HCT116 (cell line): ENCODE data around the gene LMO2. TPM values are rescaled to one million over a fixed set of nuclear protein-coding genes. Genes with fewer than 3 reads are reported as not detected.

Experiments
- ATAC-seq: fragments of 200-7000 bp; cut with Tn5 transposase; 2 replicates; pipeline ENCODE4 v1.9.1; 2020; ENCODE audit warnings: mild to moderate bottlenecking, moderate library complexity
- BruUV-seq: library from RNA; stranded (reverse); fragments of 400-500 nt; replicated peaks from 2 replicates; lab custom pipeline; 2021; lab: Mats Ljungman, UMichigan
- CTCF ChIA-PET: fragments of 300-600 bp; sonication (Branson Sonifier 250); formaldehyde crosslinking; loops from one replicate; lab custom pipeline; 2021; ENCODE audit warnings: antibody characterized with exemption; lab: Charles Lee
- POLR2A ChIA-PET: fragments of 300-600, 350-600 bp; sonication (Branson Sonifier 250); formaldehyde crosslinking; loops from one replicate; lab custom pipeline; 2021; ENCODE audit warnings: antibody characterized with exemption; lab: Charles Lee
- RAD21 ChIA-PET, 2 experiments: fragments of 300-600 bp; sonication (Branson Sonifier 250); formaldehyde crosslinking; loops; one replicate each; lab custom pipeline; 2023; ENCODE audit warnings: low total read pairs in 2 of 2; ENCODE audit not compliant: uncharacterized antibody in 2 of 2, unreplicated experiment in 2 of 2, low non-redundant PET in 1 of 2; lab: Charles Lee
- DNase-seq: peaks from one replicate; pipeline ENCODE4 v3.0.0-alpha.2; 2010; ENCODE audit warnings: low read depth, low spot score
- H2AFZ ChIP-seq: fragments of 200-600 bp; shearing (Covaris generic), sonication (generic); 2 replicates; pipeline ENCODE4 v1.6.1; 2017; ENCODE audit warnings: low read depth, mixed run types, mixed read lengths, antibody characterized with exemption, low read length; ENCODE audit not compliant: poor library complexity, severe bottlenecking
- H3K27ac ChIP-seq: 2 replicates; pipeline ENCODE4 v1.5.1; 2012; ENCODE audit warnings: low read depth, low read length
- H3K27me3 ChIP-seq: fragments of 200-600 bp; sonication (generic); 2 replicates; pipeline ENCODE4 v1.6.1; 2016; ENCODE audit warnings: mixed run types, low read length, mixed read lengths; ENCODE audit not compliant: insufficient read depth
- H3K36me3 ChIP-seq, 2 experiments: fragments of 200-500 bp in 1 of 2; fragments of 200-600 bp in 1 of 2; sonication (Bioruptor generic) in 1 of 2; sonication (generic) in 1 of 2; 2 replicates each; pipeline versions ENCODE4 v1.5.1 to v1.6.1; 2014 to 2016; ENCODE audit warnings: low read length in 2 of 2, inconsistent platforms in 1 of 2, mixed read lengths in 1 of 2, mixed run types in 1 of 2; ENCODE audit not compliant: insufficient read depth in 2 of 2, control insufficient read depth in 1 of 2
- H3K4me1 ChIP-seq, 2 experiments: fragments of 200-600 bp in 1 of 2; sonication (generic) in 1 of 2; 2 replicates each; pipeline versions ENCODE4 v1.5.1 to v1.6.1; 2012 to 2017; ENCODE audit warnings: low read length in 2 of 2, inconsistent platforms in 1 of 2, mild to moderate bottlenecking in 1 of 2, mixed read lengths in 1 of 2, mixed run types in 1 of 2, moderate library complexity in 1 of 2; ENCODE audit not compliant: insufficient read depth in 2 of 2, control insufficient read depth in 1 of 2
- H3K4me2 ChIP-seq: fragments of 200-600 bp; sonication (generic); 2 replicates; pipeline ENCODE4 v1.6.1; 2017; ENCODE audit warnings: mixed run types, low read length, mixed read lengths
- H3K4me3 ChIP-seq, 2 experiments: fragments of 200-600 bp in 1 of 2; sonication (generic) in 1 of 2; replicated peaks in 1 of 2; 2 replicates each; pipeline ENCODE4 v1.5.1; 2011 to 2016; ENCODE audit warnings: low read length in 2 of 2, control low read depth in 1 of 2, low read depth in 1 of 2, mild to moderate bottlenecking in 1 of 2, mixed read lengths in 1 of 2, mixed run types in 1 of 2
- H3K79me2 ChIP-seq: fragments of 200-600 bp; sonication (generic); 2 replicates; pipeline ENCODE4 v1.6.1; 2017; ENCODE audit warnings: mild to moderate bottlenecking, mixed run types, low read length, moderate library complexity, mixed read lengths; ENCODE audit not compliant: insufficient read depth
- H3K9ac ChIP-seq: fragments of 200-600 bp; sonication (generic); 2 replicates; pipeline ENCODE4 v1.6.1; 2016; ENCODE audit warnings: low read length, mixed read lengths
- H3K9me2 ChIP-seq: fragments of 200-600 bp; sonication (generic), shearing (Covaris generic); 2 replicates; pipeline ENCODE4 v1.6.1; 2017; ENCODE audit warnings: mixed run types, mild to moderate bottlenecking, moderate library complexity; ENCODE audit not compliant: insufficient read depth
- H3K9me3 ChIP-seq, 2 experiments: fragments of 200-500 bp in 1 of 2; fragments of 200-600 bp in 1 of 2; sonication (Bioruptor generic) in 1 of 2; sonication (generic) in 1 of 2; 2 replicates each; pipeline ENCODE4 v1.6.1; 2014 to 2017; ENCODE audit warnings: low read length in 2 of 2, mixed read lengths in 2 of 2, inconsistent platforms in 1 of 2, low read depth in 1 of 2, mild to moderate bottlenecking in 1 of 2, mixed run types in 1 of 2, moderate library complexity in 1 of 2; ENCODE audit not compliant: control insufficient read depth in 1 of 2, insufficient read depth in 1 of 2
- H4K20me1 ChIP-seq: fragments of 200-600 bp; sonication (generic), shearing (Covaris generic); 2 replicates; pipeline ENCODE4 v1.6.1; 2017; ENCODE audit warnings: mixed run types, mild to moderate bottlenecking, moderate library complexity; ENCODE audit not compliant: insufficient read depth
- CBX3 ChIP-seq: IDR thresholded peaks from 2 replicates; pipeline ENCODE4 v1.6.1; 2012; ENCODE audit warnings: low read depth
- CEBPB ChIP-seq: IDR thresholded peaks from 2 replicates; pipeline ENCODE4 v1.6.1; 2012; ENCODE audit warnings: low read depth
- EGR1 ChIP-seq: IDR thresholded peaks from 2 replicates; pipeline ENCODE4 v1.6.1; 2012; ENCODE audit warnings: low read depth
- ELF1 ChIP-seq: IDR thresholded peaks from 2 replicates; pipeline ENCODE4 v1.6.1; 2012; ENCODE audit warnings: low read depth, borderline replicate concordance
- EZH2phosphoT487 ChIP-seq: fragments of 200-600 bp; IDR thresholded peaks from 2 replicates; pipeline ENCODE4 v1.6.1; 2018; ENCODE audit warnings: antibody characterized with exemption, borderline replicate concordance
- FOSL1 ChIP-seq: IDR thresholded peaks from 2 replicates; pipeline ENCODE4 v1.6.1; 2012; ENCODE audit warnings: low read depth
- POLR2A ChIP-seq: IDR thresholded peaks from 2 replicates; pipeline ENCODE4 v1.7.0; 2011; ENCODE audit warnings: borderline replicate concordance; ENCODE audit not compliant: insufficient read depth, insufficient read length; ENCODE audit errors: extremely low read depth
- RAD21 ChIP-seq: IDR thresholded peaks from 2 replicates; pipeline ENCODE4 v1.6.1; 2012; ENCODE audit warnings: low read depth, mild to moderate bottlenecking
- SIN3A ChIP-seq: IDR thresholded peaks from 2 replicates; pipeline ENCODE4 v1.6.1; 2012; ENCODE audit warnings: low read depth
- ZNF274 ChIP-seq: fragments of 200-500 bp; sonication (Bioruptor generic); IDR thresholded peaks from 2 replicates; pipeline ENCODE4 v1.6.1; 2014; ENCODE audit warnings: mild to moderate bottlenecking, low read depth, low read length, inconsistent platforms
- intact Hi-C: fragments of 100-400 bp; cut with micrococcal nuclease; formaldehyde crosslinking; loops from 2 replicates; pipeline ENCODE4 v1.10.0; 2022
- total RNA-seq: library from RNA; stranded (reverse); gene quantifications from one replicate; pipeline ENCODE4 v1.2.1, GENCODE V29; 2021; ENCODE audit not compliant: unreplicated experiment
- TF ChIP-seq, protein P1 (sequence below): IDR thresholded peaks from 2 replicates; pipeline ENCODE4 v1.6.1; 2012
- TF ChIP-seq, protein P2 (sequence below), 3 experiments: fragments of 200-600 bp in 1 of 3; sonication (generic) in 1 of 3; IDR thresholded peaks in 2 of 3; conservative IDR thresholded peaks in 1 of 3; 2 replicates each; pipeline ENCODE4 v1.5.1; 2012 to 2017; ENCODE audit warnings: low read depth in 2 of 3, low read length in 2 of 3, antibody characterized with exemption in 1 of 3, borderline replicate concordance in 1 of 3, control low read depth in 1 of 3, mild to moderate bottlenecking in 1 of 3, mixed read lengths in 1 of 3, mixed run types in 1 of 3, moderate library complexity in 1 of 3; ENCODE audit not compliant: insufficient read depth in 1 of 3
- TF ChIP-seq, protein P3 (sequence below): IDR thresholded peaks from 2 replicates; pipeline ENCODE4 v1.6.1; 2012

The LMO2 gene
- total RNA-seq, 1 experiment from 2014 or later = 2.8 TPM

DNA sequence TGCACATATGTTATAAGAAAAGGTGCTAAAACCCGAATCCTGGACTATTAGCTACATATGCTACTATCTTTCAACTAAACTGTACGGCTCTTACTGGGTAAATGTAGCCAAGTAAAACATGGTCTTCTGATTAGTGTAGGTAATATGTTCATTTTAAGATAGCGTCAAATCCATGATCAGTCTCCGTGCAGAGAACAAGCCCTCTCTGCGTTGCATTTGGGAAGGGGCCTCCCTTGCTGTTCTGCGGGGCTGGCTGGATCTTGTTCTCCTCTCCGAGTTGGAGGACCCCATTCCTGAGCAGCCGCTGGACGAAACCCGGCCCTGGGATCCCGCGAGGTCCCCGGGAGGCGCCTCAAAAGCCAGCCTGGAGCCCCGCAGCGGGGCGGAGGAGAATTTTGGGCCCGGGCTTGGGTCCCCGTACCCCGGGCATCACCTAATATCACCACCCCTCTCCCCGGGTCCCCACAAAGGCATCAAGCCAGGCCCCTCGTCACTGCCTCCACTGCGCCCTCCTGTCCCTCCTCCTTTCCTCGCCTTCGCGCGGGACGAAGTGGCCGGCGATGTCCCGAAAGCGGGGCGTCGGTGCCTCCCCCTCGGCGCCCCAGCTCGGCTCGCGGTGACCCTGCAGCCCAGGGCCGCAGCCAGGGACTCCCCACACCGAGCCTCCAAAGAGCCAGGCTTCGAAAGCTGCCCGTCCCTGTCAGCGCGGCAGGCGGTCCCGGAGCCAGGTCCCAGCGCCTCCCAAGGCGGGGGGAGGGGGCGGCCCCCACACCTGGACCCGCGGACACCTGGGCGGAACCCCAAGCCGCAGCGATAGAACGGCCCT, 63.1 kb downstream of the LMO2 start:
- Histone ChIP-seq H3K27me3 (no peaks in the 10 kb centered on the region), H2AFZ (peak overlapping the region; percentile 19), H3K27ac (no peak overlapping the region), H3K36me3 (no peaks in the 10 kb centered on the region), H3K4me2 (no peak overlapping the region), H3K9me3 (no peaks in the 10 kb centered on the region), H3K9me2 (no peaks in the 10 kb centered on the region)
- intact Hi-C loops = loop anchor here (1.0 to 10.0 kb wide), 4 partner anchors 21 to 664 kb away; partner anchors contain the start of gene CSTF3
- RAD21 ChIA-PET = no interaction called here
- POLR2A ChIA-PET = no interaction called here
- no TSS peak for BruUV-seq
- TF ChIP-seq ELF1 (no peak), CEBPB (no peak), EZH2phosphoT487 (no peak), FOSL1 (no peak), ZNF274 (no peak), SIN3A (no peak), POLR2A (no peak), CBX3 (no peak)
- TF ChIP-seq, protein P1, sequence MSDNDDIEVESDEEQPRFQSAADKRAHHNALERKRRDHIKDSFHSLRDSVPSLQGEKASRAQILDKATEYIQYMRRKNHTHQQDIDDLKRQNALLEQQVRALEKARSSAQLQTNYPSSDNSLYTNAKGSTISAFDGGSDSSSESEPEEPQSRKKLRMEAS = no peak
- TF ChIP-seq, all 23 proteins: peak for 0
- Histone ChIP-seq H4K20me1 (no peaks in the 10 kb centered on the region), H3K9ac (no peak overlapping the region), H3K4me3 (no peak overlapping the region), H3K79me2 (no peaks in the 10 kb centered on the region), H3K4me1 (peaks cover 0 to 11% of the 10 kb centered on the region in 2 experiments; a peak in 1 of 4 replicates)
- ATAC-seq = no peak
- CTCF ChIA-PET = interaction anchor here (1.0 to 2.7 kb wide), 9 partner anchors 10 to 1505 kb away, joined by 3 to 18 read pairs (median 4); no protein-coding TSS in a partner anchor
- DNase-seq = no peak

DNA sequence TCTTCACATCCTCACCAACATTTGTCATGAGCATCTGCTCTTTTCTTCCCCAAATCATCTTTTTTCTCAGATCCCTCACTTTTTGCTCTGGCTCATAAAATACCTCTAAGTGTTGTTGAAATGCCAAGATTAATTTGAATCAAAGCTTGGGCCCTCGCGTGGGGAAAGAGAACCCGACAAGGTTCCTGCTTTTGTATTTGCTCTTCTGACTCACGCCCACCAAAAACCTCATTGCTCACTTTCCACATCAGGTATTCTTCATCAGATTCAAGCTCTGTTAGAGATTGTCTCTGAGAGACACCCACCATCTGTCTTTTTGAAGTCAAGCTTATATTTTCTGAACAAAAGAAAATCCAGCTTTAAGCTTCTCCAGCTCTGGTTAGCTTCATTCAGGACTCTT, 64.7 kb downstream of the LMO2 start:
- H4K20me1 ChIP-seq = no peaks in the 10 kb centered on the region
- ChIA-PET RAD21 (no interaction called here), CTCF (interaction anchor here (1.3 to 2.7 kb wide), 3 partner anchors 8 to 85 kb away, joined by 3 to 18 read pairs (median 4); no protein-coding TSS in a partner anchor)
- no peaks in the 10 kb centered on the region for H3K79me2 ChIP-seq
- H3K36me3 ChIP-seq = no peaks in the 10 kb centered on the region
- ATAC-seq (no peak), DNase-seq (no peak)
- H3K4me2 ChIP-seq = no peak overlapping the region
- H3K27me3 ChIP-seq = peaks cover 1% of the 10 kb centered on the region; the same call in 1 of the 2 replicates
- no peak overlapping the region for H2AFZ ChIP-seq
- H3K9me2 ChIP-seq = no peaks in the 10 kb centered on the region
- no peak overlapping the region for H3K4me3 ChIP-seq
- H3K4me1 ChIP-seq = peaks cover 0 to 11% of the 10 kb centered on the region in 2 experiments; a peak in 1 of 4 replicates
- no peaks in the 10 kb centered on the region for H3K9me3 ChIP-seq
- no peak for TF ChIP-seq EGR1
- TF ChIP-seq, protein P2, sequence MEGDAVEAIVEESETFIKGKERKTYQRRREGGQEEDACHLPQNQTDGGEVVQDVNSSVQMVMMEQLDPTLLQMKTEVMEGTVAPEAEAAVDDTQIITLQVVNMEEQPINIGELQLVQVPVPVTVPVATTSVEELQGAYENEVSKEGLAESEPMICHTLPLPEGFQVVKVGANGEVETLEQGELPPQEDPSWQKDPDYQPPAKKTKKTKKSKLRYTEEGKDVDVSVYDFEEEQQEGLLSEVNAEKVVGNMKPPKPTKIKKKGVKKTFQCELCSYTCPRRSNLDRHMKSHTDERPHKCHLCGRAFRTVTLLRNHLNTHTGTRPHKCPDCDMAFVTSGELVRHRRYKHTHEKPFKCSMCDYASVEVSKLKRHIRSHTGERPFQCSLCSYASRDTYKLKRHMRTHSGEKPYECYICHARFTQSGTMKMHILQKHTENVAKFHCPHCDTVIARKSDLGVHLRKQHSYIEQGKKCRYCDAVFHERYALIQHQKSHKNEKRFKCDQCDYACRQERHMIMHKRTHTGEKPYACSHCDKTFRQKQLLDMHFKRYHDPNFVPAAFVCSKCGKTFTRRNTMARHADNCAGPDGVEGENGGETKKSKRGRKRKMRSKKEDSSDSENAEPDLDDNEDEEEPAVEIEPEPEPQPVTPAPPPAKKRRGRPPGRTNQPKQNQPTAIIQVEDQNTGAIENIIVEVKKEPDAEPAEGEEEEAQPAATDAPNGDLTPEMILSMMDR (IDR thresholded peaks at IDR 0.05 in 2 of 3, conservative IDR thresholded peaks at IDR 0.05 in 1 of 3; ENCODE audit: borderline replicate concordance in 1 of 3, insufficient read depth in 1 of 3, low read depth in 2 of 3, low read length in 2 of 3) = no peak
- TF ChIP-seq, protein P3, sequence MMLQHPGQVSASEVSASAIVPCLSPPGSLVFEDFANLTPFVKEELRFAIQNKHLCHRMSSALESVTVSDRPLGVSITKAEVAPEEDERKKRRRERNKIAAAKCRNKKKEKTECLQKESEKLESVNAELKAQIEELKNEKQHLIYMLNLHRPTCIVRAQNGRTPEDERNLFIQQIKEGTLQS = no peak
- no peak for TF ChIP-seq RAD21
- TF ChIP-seq, all 23 proteins: peak for 0
- H3K27ac ChIP-seq = no peak overlapping the region
- POLR2A ChIA-PET = no interaction called here
- no peak overlapping the region for H3K9ac ChIP-seq
- intact Hi-C loops = loop anchor here (10.0 kb wide), 1 partner anchor 662 kb away; the partner anchor contains the start of gene CSTF3
- BruUV-seq = no TSS peak
